Gastrocnemius medialis (tissue), 4 donors: ENCODE measurements around the gene DAAM1.

Experiments
- CTCF ChIP-seq, 5 experiments: fragments of 450-650 bp in 3 of 5; fragments of 200-600 bp in 2 of 5; sonication (generic) in 2 of 5; IDR thresholded peaks in 4 of 5; conservative IDR thresholded peaks in 1 of 5; 1 replicate in 4 of 5; 2 replicates in 1 of 5; pipeline ENCODE4 v1.5.1; 2016 to 2019; ENCODE audit warnings: antibody characterized with exemption in 5 of 5, mild to moderate bottlenecking in 3 of 5, moderate library complexity in 3 of 5
- POLR2A ChIP-seq, 2 donors: fragments of 450-650 bp; IDR thresholded peaks; one replicate each; pipeline ENCODE4 v1.6.1; 2017; ENCODE audit warnings: antibody characterized with exemption in 2 of 2, mild to moderate bottlenecking in 2 of 2, moderate library complexity in 2 of 2

GRCh38 chr14:59346329-59346728 is 157.9 kb downstream of the DAAM1 start:
- TF ChIP-seq CTCF (IDR thresholded peaks at IDR 0.05 in 4 of 5, conservative IDR thresholded peaks at IDR 0.05 in 1 of 5): no peak
- no peak for TF ChIP-seq POLR2A (IDR thresholded peaks at IDR 0.05)
